ENCODE measurements around the gene HLA-DOA.
A peak's percentile ranks its signal among the peaks of the same experiment; 100 is the strongest.

HLA-DOA gene

GRCh38 chr6:33023536-33023935 lies 14.1 kb upstream of the HLA-DOA start:
- Mint-ChIP-seq H3K4me3 (no peak overlapping the region), H3K27me3 (no peaks in the 10 kb centered on the region), H3K9me3 (no peaks in the 10 kb centered on the region), H3K4me1 (peaks cover 20% of the 10 kb centered on the region), H3K27ac (no peak overlapping the region)
- ATAC-seq = no peak
- DNase-seq = no peak

DNA sequence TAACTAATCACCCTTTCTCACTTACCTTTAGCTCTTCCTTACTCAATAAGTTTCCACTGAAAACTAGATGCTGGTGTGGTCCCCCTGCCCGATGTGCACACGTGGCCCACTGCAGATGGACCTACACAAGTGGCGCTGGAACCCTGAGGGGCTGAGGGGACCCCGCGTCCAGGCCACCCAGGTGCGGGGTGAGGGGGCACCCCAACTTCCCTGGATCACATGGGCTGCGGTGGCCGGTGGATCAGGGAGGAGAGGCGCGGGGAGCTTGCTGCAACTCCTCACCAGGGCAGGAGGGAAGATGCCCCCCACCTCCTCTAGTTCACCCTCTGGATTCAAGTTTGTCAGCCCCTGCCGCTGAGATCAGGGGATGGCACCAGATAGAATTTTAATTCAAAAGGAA lies 12.5 kb upstream of the HLA-DOA start:
- DNase-seq = no peak
- no peak overlapping the region for H3K27ac Mint-ChIP-seq
- H3K4me1 Mint-ChIP-seq = peaks cover 21% of the 10 kb centered on the region

DNA sequence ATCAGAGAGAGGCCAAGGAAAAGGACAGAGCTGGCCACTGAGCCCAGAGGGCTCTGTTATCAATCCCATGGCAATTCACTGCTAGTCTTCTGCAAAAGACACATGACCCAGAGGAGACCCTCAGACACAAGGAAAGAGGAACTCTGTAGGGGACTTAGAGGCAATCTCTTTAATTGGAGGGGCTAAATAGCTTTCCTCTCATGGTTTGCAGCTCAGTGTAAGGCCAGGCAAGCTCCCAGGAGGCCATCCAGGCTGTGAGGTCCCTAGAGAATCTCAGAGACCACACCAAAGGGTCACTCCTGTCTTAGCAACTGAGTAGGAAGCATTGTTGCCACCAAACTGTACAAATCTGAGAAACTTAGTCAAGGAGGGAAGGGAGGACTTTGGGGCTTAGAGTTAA lies 10.0 kb upstream of the HLA-DOA start:
- Mint-ChIP-seq H3K27ac (peak overlapping the region in 1 of 2 donors; percentile 95), H3K27me3 (no peaks in the 10 kb centered on the region), H3K9me3 (no peaks in the 10 kb centered on the region), H3K4me1 (peaks cover 27% of the 10 kb centered on the region), H3K4me3 (peak overlapping the region; percentile 60 to 82)
- ATAC-seq = no peak
- DNase-seq = no peak

More for the DNA sequence above, 12.5 kb upstream of the HLA-DOA start:
- no peak for ATAC-seq
- Mint-ChIP-seq H3K9me3 (no peaks in the 10 kb centered on the region), H3K4me3 (no peak overlapping the region), H3K27me3 (no peaks in the 10 kb centered on the region)

DNA sequence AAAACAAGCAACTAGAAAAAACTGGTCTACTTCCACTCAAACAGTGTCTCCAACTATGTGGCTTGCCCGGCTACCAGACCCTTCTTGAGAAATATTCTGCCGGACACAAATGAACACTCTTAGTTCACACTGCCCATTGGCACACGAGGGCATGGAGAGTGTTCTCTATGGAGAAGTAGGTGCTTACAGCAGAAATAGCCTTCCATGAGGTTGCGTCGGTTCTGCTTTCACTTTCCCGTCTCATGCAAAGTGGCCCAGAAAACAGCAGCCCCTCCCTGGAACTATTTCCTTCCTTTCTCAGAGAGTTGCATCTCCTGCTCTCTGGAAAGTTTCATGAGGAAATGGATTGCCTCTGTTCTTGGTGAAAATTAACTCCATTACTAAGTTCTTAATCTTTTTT lies 9.5 kb upstream of the HLA-DOA start:
- peak in 1 of 2 donors; percentile 47 for DNase-seq

DNA sequence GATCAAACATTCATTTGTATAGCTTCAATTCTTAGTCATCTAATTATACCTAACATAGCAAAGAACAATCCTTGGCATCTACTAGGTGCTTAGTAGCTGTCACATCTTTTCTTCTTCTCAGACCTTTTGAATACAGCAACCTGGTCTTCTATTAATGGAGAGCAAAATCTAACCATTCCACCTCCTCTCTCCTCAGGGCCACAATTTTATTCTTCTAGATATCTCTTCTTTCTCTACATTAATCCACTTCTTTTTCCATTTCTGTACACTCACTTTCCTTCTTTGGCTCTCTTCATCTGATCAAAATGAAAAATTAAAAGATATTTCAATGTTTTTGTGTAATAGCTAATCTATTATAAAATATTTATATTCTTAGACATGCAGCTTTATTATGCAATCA lies 9.0 kb upstream of the HLA-DOA start:
- no peak for DNase-seq
- peaks cover 27% of the 10 kb centered on the region for H3K4me1 Mint-ChIP-seq
- H3K27ac Mint-ChIP-seq = peak overlapping the region in 1 of 2 donors; percentile 54
- no peaks in the 10 kb centered on the region for H3K27me3 Mint-ChIP-seq
- ATAC-seq = no peak
- H3K9me3 Mint-ChIP-seq = no peaks in the 10 kb centered on the region
- H3K4me3 Mint-ChIP-seq = peak overlapping the region in 1 of 2 donors; percentile 82

More for the DNA sequence above, 9.5 kb upstream of the HLA-DOA start:
- ATAC-seq = peak; percentile 85
- Mint-ChIP-seq H3K27ac (peak overlapping the region in 1 of 2 donors; percentile 95), H3K9me3 (no peaks in the 10 kb centered on the region), H3K4me1 (peaks cover 27% of the 10 kb centered on the region), H3K4me3 (peak overlapping the region; percentile 60 to 82), H3K27me3 (no peaks in the 10 kb centered on the region)

GRCh38 chr6:33017694-33018353 lies 8.4 kb upstream of the HLA-DOA start:
- no peak for ATAC-seq
- Mint-ChIP-seq H3K4me3 (peak overlapping the region in 1 of 2 donors; percentile 82), H3K9me3 (no peaks in the 10 kb centered on the region), H3K27me3 (no peaks in the 10 kb centered on the region), H3K27ac (peak overlapping the region in 1 of 2 donors; percentile 54), H3K4me1 (peaks cover 27% of the 10 kb centered on the region)
- no peak for DNase-seq

- H3K27me3 Mint-ChIP-seq = no peaks in the 10 kb centered on the region
- DNase-seq (no peak), ATAC-seq (no peak)
- no peaks in the 10 kb centered on the region for H3K9me3 Mint-ChIP-seq
- no peak overlapping the region for H3K4me3 Mint-ChIP-seq
- peak overlapping the region in 1 of 2 donors; percentile 49 for H3K27ac Mint-ChIP-seq
- peaks cover 27% of the 10 kb centered on the region for H3K4me1 Mint-ChIP-seq
Measured at GRCh38 chr6:33017018-33017417, 7.6 kb upstream of the HLA-DOA start.

- Mint-ChIP-seq H3K4me3 (no peak overlapping the region), H3K27me3 (no peaks in the 10 kb centered on the region), H3K4me1 (peaks cover 27% of the 10 kb centered on the region), H3K9me3 (no peaks in the 10 kb centered on the region), H3K27ac (no peak overlapping the region)
- no peak for DNase-seq
- no peak for ATAC-seq
Measured at GRCh38 chr6:33015798-33016197, 6.4 kb upstream of the HLA-DOA start.

DNA sequence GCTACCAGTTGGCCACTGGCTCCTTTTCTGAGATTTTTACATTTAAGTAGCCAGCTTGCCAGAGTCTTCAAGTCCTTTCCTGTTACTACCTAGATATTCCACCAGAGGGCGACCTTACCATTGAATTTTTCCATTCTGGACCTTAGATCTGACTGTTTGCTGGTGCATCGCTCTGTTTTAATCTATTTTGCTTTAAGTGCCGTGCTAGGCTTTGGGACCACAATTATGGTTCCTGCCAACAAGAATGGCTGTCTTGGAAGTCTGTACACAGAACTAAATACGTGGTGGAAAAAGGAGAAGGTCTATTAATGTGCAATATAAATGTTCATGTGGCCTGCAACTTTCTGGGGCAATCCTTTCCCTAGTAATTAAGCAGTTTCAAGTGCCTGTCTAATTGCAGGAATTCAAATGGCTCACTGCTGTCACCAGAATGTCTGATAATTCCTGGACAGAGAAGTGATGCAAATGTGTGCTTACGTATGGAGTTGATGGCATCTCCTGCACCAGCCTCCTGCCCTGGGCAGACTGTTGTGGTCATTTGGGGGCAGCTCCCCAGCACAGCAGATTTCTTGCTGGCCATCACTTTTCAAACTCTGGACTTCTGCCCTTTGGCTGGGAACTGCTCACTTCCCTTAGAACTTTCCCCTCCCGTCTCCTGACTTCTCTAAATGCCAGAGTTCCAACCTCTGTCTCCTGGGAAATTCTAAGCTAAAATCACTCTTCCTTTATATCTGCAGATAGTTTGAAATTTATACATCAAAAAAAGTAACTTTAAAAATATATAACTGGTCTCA lies 5.6 kb upstream of the HLA-DOA start:
- no peak overlapping the region for H3K27ac Mint-ChIP-seq
- H3K27me3 Mint-ChIP-seq = no peaks in the 10 kb centered on the region
- DNase-seq = peak; percentile 63 to 66
- peaks cover 27% of the 10 kb centered on the region for H3K4me1 Mint-ChIP-seq
- peak; percentile 84 for ATAC-seq
- no peaks in the 10 kb centered on the region for H3K9me3 Mint-ChIP-seq
- H3K4me3 Mint-ChIP-seq = peak overlapping the region in 1 of 2 donors; percentile 22

- Mint-ChIP-seq H3K9me3 (no peaks in the 10 kb centered on the region), H3K27ac (no peak overlapping the region), H3K27me3 (no peaks in the 10 kb centered on the region), H3K4me1 (peaks cover 30% of the 10 kb centered on the region), H3K4me3 (no peak overlapping the region)
- DNase-seq (no peak), ATAC-seq (no peak)
Measured at GRCh38 chr6:33013608-33014007, 4.2 kb upstream of the HLA-DOA start.

GRCh38 chr6:33010356-33010755 lies 965 bp upstream of the HLA-DOA start:
- ATAC-seq (no peak), DNase-seq (no peak)
- peaks cover 37% of the 10 kb centered on the region for H3K4me1 Mint-ChIP-seq
- no peak overlapping the region for H3K4me3 Mint-ChIP-seq
- H3K27ac Mint-ChIP-seq = no peak overlapping the region
- H3K9me3 Mint-ChIP-seq = no peaks in the 10 kb centered on the region
- no peaks in the 10 kb centered on the region for H3K27me3 Mint-ChIP-seq

DNA sequence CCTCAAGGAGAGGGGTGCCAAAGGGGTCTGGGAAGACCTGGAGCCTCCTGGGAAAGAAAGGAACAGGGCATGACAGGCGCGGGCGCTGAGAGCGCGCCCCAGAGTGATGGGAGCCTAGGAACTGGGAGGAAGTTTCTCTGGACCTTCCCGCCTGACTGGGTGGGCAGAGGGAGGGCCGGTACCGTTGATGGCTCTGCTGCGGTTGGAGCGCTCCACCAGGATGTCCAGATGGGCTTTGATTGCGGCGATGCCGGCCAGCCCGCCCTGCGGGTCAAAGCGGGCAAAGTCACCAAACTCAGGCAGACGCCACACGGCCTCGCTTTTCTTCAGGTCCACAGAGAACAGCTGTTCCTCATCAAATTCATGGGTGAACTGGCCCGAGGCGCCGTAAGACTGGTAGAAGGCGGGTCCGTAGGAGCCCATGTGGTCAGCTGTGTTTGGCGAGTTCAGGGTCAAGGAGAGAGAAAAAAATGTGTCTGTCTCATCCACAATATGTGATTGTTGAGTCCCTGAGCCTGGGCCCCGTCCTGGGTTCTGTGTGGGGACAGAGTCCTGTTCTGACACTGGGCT lies 1.5 kb downstream of the HLA-DOA start:
- no peak for DNase-seq
- Mint-ChIP-seq H3K4me1 (peaks cover 31% of the 10 kb centered on the region), H3K27me3 (no peaks in the 10 kb centered on the region), H3K4me3 (peak overlapping the region; percentile 92 to 97), H3K9me3 (no peaks in the 10 kb centered on the region), H3K27ac (no peak overlapping the region)
- no peak for ATAC-seq

- DNase-seq = no peak
- Mint-ChIP-seq H3K27me3 (peaks cover 9% of the 10 kb centered on the region), H3K4me3 (no peak overlapping the region), H3K27ac (no peak overlapping the region), H3K4me1 (peaks cover 40% of the 10 kb centered on the region), H3K9me3 (no peaks in the 10 kb centered on the region)
- no peak for ATAC-seq
Measured at GRCh38 chr6:33004940-33005339, 4.5 kb downstream of the HLA-DOA start.

DNA sequence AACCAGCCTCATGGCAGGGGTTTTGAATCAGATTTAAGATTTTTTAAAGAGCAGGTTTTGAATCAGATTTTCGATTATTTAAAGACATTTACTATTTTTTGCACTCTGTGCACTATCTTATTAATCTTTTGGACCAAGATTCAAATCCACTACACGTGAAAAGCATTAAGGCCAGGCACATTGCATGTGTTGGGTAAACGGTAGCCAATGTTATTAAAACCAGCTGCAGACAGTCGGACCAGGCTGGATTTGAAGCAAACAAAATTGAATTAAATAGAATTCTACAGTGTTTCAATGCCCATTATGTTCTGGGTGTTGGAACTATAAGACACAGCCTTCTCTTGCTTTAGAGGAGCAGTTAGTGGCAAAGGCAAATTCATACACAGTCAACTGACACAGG lies 7.7 kb downstream of the HLA-DOA start:
- H3K27ac Mint-ChIP-seq = peak overlapping the region in 1 of 2 donors; percentile 41
- no peak for ATAC-seq
- H3K9me3 Mint-ChIP-seq = no peaks in the 10 kb centered on the region
- peaks cover 11% of the 10 kb centered on the region for H3K27me3 Mint-ChIP-seq
- H3K4me3 Mint-ChIP-seq = no peak overlapping the region
- peaks cover 11% of the 10 kb centered on the region for H3K4me1 Mint-ChIP-seq
- DNase-seq = no peak

- Mint-ChIP-seq H3K27ac (no peak overlapping the region), H3K9me3 (no peaks in the 10 kb centered on the region), H3K27me3 (peaks cover 21% of the 10 kb centered on the region), H3K4me1 (peaks cover 11% of the 10 kb centered on the region), H3K4me3 (peak overlapping the region; percentile 25 to 59)
- ATAC-seq = peak; percentile 73
- DNase-seq = no peak
Measured at GRCh38 chr6:33000055-33000454, 9.3 kb downstream of the HLA-DOA start.

DNA sequence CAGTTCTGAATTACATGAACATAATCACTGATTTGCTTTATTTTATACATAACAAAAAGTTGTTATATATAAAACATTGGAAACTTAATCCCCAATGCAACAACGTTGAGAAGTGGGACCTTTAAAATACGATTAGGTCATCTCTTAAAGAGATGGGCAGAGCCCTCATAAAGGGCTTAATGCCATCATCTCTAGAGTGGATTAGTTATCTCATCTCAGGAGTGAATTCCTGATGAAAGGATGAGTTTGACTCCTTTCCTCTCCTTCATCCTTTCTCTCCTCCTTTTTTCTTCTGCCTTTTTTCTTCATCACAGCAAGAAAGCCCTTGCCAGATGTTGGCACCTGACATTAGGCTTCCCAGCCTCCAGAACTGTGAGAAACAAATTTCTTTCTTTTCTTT lies 13.9 kb downstream of the HLA-DOA start:
- Mint-ChIP-seq H3K4me3 (no peak overlapping the region), H3K27me3 (peaks cover 26% of the 10 kb centered on the region), H3K27ac (no peak overlapping the region), H3K4me1 (peaks cover 6% of the 10 kb centered on the region), H3K9me3 (no peaks in the 10 kb centered on the region)
- DNase-seq (no peak), ATAC-seq (no peak)

Measured in stimulated activated naive CD8-positive, alpha-beta T cell treated with anti-CD3 and anti-CD28 coated beads, Interleukin-15, amount 100 ng/mL, for 72 hours (primary cell).